ENCODE measurements around the gene CERS6. TPM values are rescaled to one million over a fixed set of nuclear protein-coding genes. Genes with fewer than 3 reads are reported as not detected.

The CERS6 gene
- total RNA-seq, 1 experiment from 2014 or later, result 45.9 TPM

DNA sequence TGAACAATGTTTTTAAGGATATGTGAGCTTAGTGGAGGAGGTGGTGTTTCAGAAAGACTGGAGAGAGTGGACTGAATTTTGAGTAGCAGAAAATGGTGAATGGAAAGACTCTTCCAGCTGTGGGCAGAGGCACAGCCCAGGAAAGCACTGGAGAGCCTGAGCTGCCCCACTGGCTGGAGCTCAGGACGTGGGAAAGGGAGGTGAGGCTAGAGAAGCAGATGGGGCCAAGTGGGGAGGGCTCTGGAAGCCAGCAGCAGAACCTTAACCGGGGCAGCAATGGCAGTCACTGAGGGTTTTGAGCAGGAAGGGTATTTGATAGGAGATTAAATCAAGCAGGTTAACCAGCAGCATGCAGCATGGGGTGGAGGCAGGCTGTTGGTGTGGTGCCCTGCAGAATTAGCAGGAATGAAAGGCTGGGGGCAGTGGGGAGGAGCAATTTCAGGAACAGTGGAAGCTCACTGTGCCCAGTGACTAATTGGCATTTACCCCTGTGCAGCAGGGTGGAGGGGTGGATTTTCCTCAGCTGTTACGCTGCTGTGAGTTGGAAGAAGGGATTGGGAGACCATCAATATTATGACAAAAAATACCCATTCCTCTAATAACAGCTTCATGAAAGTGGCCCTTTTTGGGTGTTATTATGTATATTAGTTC lies 136.2 kb downstream of the CERS6 start:
- TF ChIP-seq, protein P1, sequence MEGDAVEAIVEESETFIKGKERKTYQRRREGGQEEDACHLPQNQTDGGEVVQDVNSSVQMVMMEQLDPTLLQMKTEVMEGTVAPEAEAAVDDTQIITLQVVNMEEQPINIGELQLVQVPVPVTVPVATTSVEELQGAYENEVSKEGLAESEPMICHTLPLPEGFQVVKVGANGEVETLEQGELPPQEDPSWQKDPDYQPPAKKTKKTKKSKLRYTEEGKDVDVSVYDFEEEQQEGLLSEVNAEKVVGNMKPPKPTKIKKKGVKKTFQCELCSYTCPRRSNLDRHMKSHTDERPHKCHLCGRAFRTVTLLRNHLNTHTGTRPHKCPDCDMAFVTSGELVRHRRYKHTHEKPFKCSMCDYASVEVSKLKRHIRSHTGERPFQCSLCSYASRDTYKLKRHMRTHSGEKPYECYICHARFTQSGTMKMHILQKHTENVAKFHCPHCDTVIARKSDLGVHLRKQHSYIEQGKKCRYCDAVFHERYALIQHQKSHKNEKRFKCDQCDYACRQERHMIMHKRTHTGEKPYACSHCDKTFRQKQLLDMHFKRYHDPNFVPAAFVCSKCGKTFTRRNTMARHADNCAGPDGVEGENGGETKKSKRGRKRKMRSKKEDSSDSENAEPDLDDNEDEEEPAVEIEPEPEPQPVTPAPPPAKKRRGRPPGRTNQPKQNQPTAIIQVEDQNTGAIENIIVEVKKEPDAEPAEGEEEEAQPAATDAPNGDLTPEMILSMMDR (IDR thresholded peaks at IDR 0.05; ENCODE audit: unreplicated experiment), result no peak
- no peak for DNase-seq
- no TSS peak for BruUV-seq (replicated peaks)
- no peak overlapping the region for H3K27ac Mint-ChIP-seq (ENCODE audit: unreplicated experiment)
- H3K4me3 Mint-ChIP-seq (ENCODE audit: low read depth, unreplicated experiment), result no peak overlapping the region
- H3K9me3 Mint-ChIP-seq (ENCODE audit: low read depth, unreplicated experiment), result peaks cover 3% of the 10 kb centered on the region
- no peaks in the 10 kb centered on the region for H3K36me3 Mint-ChIP-seq (ENCODE audit: insufficient read depth, unreplicated experiment)
- H3K4me1 Mint-ChIP-seq (ENCODE audit: low read depth, unreplicated experiment), result peaks cover 18% of the 10 kb centered on the region
- H3K27me3 Mint-ChIP-seq (ENCODE audit: unreplicated experiment), result no peaks in the 10 kb centered on the region
- intact Hi-C loops (cut with micrococcal nuclease; ENCODE audit: unreplicated experiment), result no loop called here
- CTCF ChIA-PET, result no interaction called here

DNA sequence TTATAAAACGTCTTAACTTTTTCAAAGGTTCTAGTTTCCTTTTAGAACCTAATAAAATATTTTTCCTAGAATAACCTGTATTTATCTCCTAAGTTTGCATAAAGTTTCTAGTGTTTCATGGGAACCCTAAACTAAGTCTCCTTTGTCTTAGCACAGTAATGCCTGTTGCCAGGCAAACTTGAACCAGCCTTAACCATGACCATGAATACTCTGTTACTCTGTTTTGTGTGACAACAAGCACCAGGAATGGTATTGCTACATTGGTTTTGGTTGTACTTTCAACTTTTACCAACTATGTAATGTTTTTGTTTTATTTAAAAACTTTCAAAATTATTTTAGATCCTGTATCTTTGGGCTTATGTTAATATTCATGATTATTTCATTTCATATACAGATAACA lies 137.6 kb downstream of the CERS6 start:
- peaks cover 3% of the 10 kb centered on the region for H3K9me3 Mint-ChIP-seq (ENCODE audit: low read depth, unreplicated experiment)
- H3K4me3 Mint-ChIP-seq (ENCODE audit: low read depth, unreplicated experiment), result no peak overlapping the region
- intact Hi-C loops (cut with micrococcal nuclease; ENCODE audit: unreplicated experiment), result no loop called here
- H3K36me3 Mint-ChIP-seq (ENCODE audit: insufficient read depth, unreplicated experiment), result no peaks in the 10 kb centered on the region
- no peak overlapping the region for H3K27ac Mint-ChIP-seq (ENCODE audit: unreplicated experiment)
- H3K27me3 Mint-ChIP-seq (ENCODE audit: unreplicated experiment), result no peaks in the 10 kb centered on the region
- CTCF ChIA-PET, result no interaction called here
- no TSS peak for BruUV-seq (replicated peaks)
- no peak for DNase-seq
- peaks cover 27% of the 10 kb centered on the region for H3K4me1 Mint-ChIP-seq (ENCODE audit: low read depth, unreplicated experiment)
- TF ChIP-seq, protein P1 (IDR thresholded peaks at IDR 0.05; ENCODE audit: unreplicated experiment), result no peak

DNA sequence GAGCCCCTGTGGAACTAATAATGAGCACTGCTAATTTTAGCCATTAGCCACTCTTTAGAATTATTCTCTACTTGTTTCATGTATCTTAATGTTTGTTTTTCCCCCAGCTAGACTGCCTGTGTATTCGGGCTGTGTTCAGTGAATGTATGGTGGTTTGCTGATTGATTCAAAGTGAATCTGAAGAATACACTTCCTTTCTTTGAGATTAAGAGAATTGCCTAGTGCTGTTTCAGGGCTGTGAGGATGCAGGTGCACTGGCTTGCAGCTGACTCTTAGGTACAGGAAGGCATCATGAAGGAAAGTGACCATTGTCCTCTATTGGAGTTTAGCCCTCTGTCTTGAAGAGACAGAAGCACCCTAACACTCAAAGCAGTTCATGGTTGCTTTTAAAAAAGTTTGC lies 138.7 kb downstream of the CERS6 start:
- CTCF ChIA-PET, result no interaction called here
- Mint-ChIP-seq H3K9me3 (ENCODE audit: low read depth, unreplicated experiment) (peaks cover 3% of the 10 kb centered on the region), H3K27me3 (ENCODE audit: unreplicated experiment) (no peaks in the 10 kb centered on the region), H3K4me3 (ENCODE audit: low read depth, unreplicated experiment) (no peak overlapping the region), H3K36me3 (ENCODE audit: insufficient read depth, unreplicated experiment) (no peaks in the 10 kb centered on the region), H3K4me1 (ENCODE audit: low read depth, unreplicated experiment) (peaks cover 30% of the 10 kb centered on the region), H3K27ac (ENCODE audit: unreplicated experiment) (no peak overlapping the region)
- BruUV-seq (replicated peaks), result no TSS peak
- no peak for DNase-seq
- TF ChIP-seq, protein P1 (IDR thresholded peaks at IDR 0.05; ENCODE audit: unreplicated experiment), result no peak
- intact Hi-C loops (cut with micrococcal nuclease; ENCODE audit: unreplicated experiment), result no loop called here

DNA sequence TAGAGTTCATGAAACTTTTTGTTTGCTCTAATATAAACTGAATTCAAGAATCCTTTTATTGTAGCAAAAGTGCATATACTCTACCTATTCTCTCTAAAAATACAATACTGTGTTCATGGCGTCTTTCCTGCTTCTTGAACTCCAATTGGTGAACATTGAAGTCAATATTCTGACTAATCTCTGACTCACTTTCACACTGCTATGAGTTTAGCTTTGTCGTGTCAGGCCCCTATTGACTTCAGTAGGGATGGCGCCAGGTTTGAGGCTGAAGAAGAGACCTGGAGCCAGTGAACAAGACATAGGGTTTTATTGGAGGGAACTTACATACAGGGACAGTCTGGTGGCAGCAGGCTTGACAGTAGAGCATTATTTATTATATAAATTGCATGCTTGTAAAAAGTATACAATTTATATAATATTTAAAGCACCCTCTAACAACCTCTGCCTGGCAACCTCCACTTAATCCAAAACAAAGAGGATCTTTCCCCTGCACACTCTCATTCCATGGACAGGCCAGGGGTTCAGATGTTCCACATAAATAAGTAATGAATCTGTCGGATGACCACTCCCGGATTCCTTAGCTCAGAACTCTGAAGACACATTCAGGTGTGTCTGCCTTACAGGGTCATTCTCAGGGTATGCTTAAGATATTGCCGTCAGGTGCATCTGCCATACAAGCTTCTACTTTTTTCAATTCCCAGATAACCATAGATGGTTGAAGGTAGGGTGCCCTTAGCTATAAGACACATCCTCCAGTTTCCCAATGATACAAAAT lies 141.0 kb downstream of the CERS6 start:
- Mint-ChIP-seq H3K27ac (ENCODE audit: unreplicated experiment) (peak overlapping the region; percentile 40), H3K4me1 (ENCODE audit: low read depth, unreplicated experiment) (peaks cover 45% of the 10 kb centered on the region), H3K27me3 (ENCODE audit: unreplicated experiment) (no peaks in the 10 kb centered on the region), H3K36me3 (ENCODE audit: insufficient read depth, unreplicated experiment) (peaks cover 4% of the 10 kb centered on the region), H3K9me3 (ENCODE audit: low read depth, unreplicated experiment) (peaks cover 3% of the 10 kb centered on the region), H3K4me3 (ENCODE audit: low read depth, unreplicated experiment) (no peak overlapping the region)
- peak; percentile 25 for DNase-seq
- CTCF ChIA-PET, result interaction anchor here (1.0 kb wide), 1 partner anchor 25 kb away, joined by 3 read pairs; no protein-coding TSS in a partner anchor
- no TSS peak for BruUV-seq (replicated peaks)
- intact Hi-C loops (cut with micrococcal nuclease; ENCODE audit: unreplicated experiment), result no loop called here
- TF ChIP-seq, protein P1 (IDR thresholded peaks at IDR 0.05; ENCODE audit: unreplicated experiment), result no peak
